Keratinocyte (primary cell): ENCODE results near the gene PARN. TPM values are rescaled to one million over a fixed set of nuclear protein-coding genes. Genes with fewer than 3 reads are reported as not detected.

Experiments
- DNase-seq: peaks from one replicate; pipeline ENCODE4 v3.0.0-alpha.2; 2011; ENCODE audit warnings: low read depth, missing footprints, low spot score
- FAIRE-seq: peaks from 2 replicates; lab custom pipeline; 2011; peaks lifted over from hg19 to GRCh38; lab: Jason Lieb, UNC
- H2AFZ ChIP-seq: 2 replicates; pipeline ENCODE4 v1.6.0; 2012; ENCODE audit warnings: low read length, control low read depth, inconsistent platforms; ENCODE audit not compliant: control insufficient read depth
- H3K27ac ChIP-seq: 2 replicates; pipeline ENCODE4 v1.5.1; 2011; ENCODE audit warnings: low read length; ENCODE audit not compliant: control insufficient read depth, insufficient read depth
- H3K27me3 ChIP-seq: 3 replicates; pipeline ENCODE4 v1.6.0; 2011; ENCODE audit warnings: low read length; ENCODE audit not compliant: control insufficient read depth, insufficient read depth; ENCODE audit errors: extremely low read depth
- H3K36me3 ChIP-seq, 2 experiments: 2 replicates in 1 of 2; 3 replicates in 1 of 2; pipeline ENCODE4 v1.5.1; 2011; ENCODE audit warnings: low read length in 2 of 2, mild to moderate bottlenecking in 1 of 2; ENCODE audit not compliant: control insufficient read depth in 2 of 2, insufficient read depth in 2 of 2; ENCODE audit errors: extremely low read depth in 1 of 2
- H3K4me1 ChIP-seq: 3 replicates; pipeline ENCODE4 v1.5.1; 2011; ENCODE audit warnings: low read length; ENCODE audit not compliant: control insufficient read depth, insufficient read depth; ENCODE audit errors: extremely low read depth
- H3K4me2 ChIP-seq: 3 replicates; pipeline ENCODE4 v1.6.0; 2011; ENCODE audit warnings: low read depth, low read length; ENCODE audit not compliant: control insufficient read depth, insufficient read depth; ENCODE audit errors: extremely low read depth
- H3K4me3 ChIP-seq, 3 experiments: fragments of 200-600 bp in 1 of 3; sonication (generic) in 1 of 3; 2 replicates in 2 of 3; 3 replicates in 1 of 3; pipeline ENCODE4 v1.5.1; 2011 to 2016; ENCODE audit warnings: low read length in 3 of 3, mild to moderate bottlenecking in 3 of 3, control low read depth in 2 of 3, inconsistent platforms in 1 of 3, low read depth in 1 of 3, mixed read lengths in 1 of 3, mixed run types in 1 of 3, moderate library complexity in 1 of 3; ENCODE audit not compliant: control insufficient read depth in 2 of 3, insufficient read depth in 2 of 3; ENCODE audit errors: extremely low read depth in 1 of 3
- H3K79me2 ChIP-seq: 2 replicates; pipeline ENCODE4 v1.6.0; 2012; ENCODE audit warnings: low read length; ENCODE audit not compliant: control insufficient read depth, insufficient read depth
- H3K9ac ChIP-seq: 3 replicates; pipeline ENCODE4 v1.6.0; 2011; ENCODE audit warnings: low read length; ENCODE audit not compliant: control insufficient read depth, insufficient read depth; ENCODE audit errors: extremely low read depth
- H3K9me1 ChIP-seq: 3 replicates; pipeline ENCODE4 v1.6.0; 2011; ENCODE audit warnings: low read length; ENCODE audit not compliant: control insufficient read depth, insufficient read depth; ENCODE audit errors: extremely low read depth
- H3K9me3 ChIP-seq: 2 replicates; pipeline ENCODE4 v1.5.1; 2012; ENCODE audit warnings: low read depth, low read length; ENCODE audit not compliant: control insufficient read depth
- H4K20me1 ChIP-seq: 3 replicates; pipeline ENCODE4 v1.6.0; 2011; ENCODE audit warnings: low read length; ENCODE audit not compliant: control insufficient read depth, insufficient read depth; ENCODE audit errors: extremely low read depth
- EZH2 ChIP-seq: IDR thresholded peaks from one replicate; pipeline ENCODE4 v1.6.1; 2012; ENCODE audit warnings: inconsistent platforms, mild to moderate bottlenecking, low read length, moderate library complexity
- dilution Hi-C: fragments of 300-500 bp; cut with MboI; formaldehyde crosslinking; loops from one replicate; pipeline ENCODE4 v1.7.0; 2020; ENCODE audit warnings: low sequenced_read_pairs; ENCODE audit not compliant: extremely low pct_ligation_motif_present
- polyA plus RNA-seq, 5 experiments: library from polyadenylated mRNA; depleted of rRNA in 3 of 5; stranded (reverse) in 3 of 5; stranded (forward) in 1 of 5; unstranded in 1 of 5; fragments of >200 nt; gene quantifications; 1 replicate in 1 of 5; 2 replicates in 3 of 5; 3 replicates in 1 of 5; pipeline versions ENCODE4 v1.2.1 to v1.2.3, GENCODE V29; 2011 to 2012; ENCODE audit warnings: missing spikeins in 2 of 5, low read depth in 1 of 5, low replicate concordance in 1 of 5
- TF ChIP-seq, protein P1 (sequence below), 3 experiments: IDR thresholded peaks in 1 of 3; conservative IDR thresholded peaks in 1 of 3; optimal IDR thresholded peaks in 1 of 3; 2 replicates in 2 of 3; 3 replicates in 1 of 3; pipeline versions ENCODE3 to v1.5.1; 2011; ENCODE audit warnings: low read length in 3 of 3, mild to moderate bottlenecking in 3 of 3, moderate library complexity in 2 of 3, control low read depth in 1 of 3, inconsistent platforms in 1 of 3; ENCODE audit not compliant: insufficient read depth in 2 of 3; ENCODE audit errors: extremely low read depth in 1 of 3

PARN gene
- polyA plus RNA-seq, 1 donor (not counting 4 experiments of a cell fraction or from before 2014, with no cell fraction given): 40.8 TPM

DNA sequence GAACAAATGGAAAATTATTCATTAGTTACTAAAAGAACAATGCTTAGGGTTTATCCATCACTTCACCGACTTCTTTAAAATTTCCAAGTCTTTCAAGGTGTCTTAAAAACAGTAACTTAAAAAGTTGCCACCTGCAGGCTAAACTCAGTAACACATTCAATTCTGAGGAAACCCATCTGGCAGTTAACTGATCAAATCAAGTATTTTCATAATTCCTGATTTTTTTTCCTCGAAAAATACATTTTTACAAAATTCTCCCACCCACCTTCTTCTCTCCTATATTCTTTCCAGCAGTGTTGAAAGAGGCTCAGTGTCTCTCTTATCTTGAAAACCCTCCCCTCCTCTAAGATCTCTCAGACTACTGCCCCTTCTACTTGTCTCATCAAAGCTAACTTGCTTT is 29.9 kb downstream of the PARN start:
- no peaks in the 10 kb centered on the region for H3K9me1 ChIP-seq
- DNase-seq (peak; percentile 4), FAIRE-seq (no peak)
- TF ChIP-seq EZH2: no peak
- TF ChIP-seq, protein P1, sequence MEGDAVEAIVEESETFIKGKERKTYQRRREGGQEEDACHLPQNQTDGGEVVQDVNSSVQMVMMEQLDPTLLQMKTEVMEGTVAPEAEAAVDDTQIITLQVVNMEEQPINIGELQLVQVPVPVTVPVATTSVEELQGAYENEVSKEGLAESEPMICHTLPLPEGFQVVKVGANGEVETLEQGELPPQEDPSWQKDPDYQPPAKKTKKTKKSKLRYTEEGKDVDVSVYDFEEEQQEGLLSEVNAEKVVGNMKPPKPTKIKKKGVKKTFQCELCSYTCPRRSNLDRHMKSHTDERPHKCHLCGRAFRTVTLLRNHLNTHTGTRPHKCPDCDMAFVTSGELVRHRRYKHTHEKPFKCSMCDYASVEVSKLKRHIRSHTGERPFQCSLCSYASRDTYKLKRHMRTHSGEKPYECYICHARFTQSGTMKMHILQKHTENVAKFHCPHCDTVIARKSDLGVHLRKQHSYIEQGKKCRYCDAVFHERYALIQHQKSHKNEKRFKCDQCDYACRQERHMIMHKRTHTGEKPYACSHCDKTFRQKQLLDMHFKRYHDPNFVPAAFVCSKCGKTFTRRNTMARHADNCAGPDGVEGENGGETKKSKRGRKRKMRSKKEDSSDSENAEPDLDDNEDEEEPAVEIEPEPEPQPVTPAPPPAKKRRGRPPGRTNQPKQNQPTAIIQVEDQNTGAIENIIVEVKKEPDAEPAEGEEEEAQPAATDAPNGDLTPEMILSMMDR (optimal IDR thresholded peaks at IDR 0.05 in 1 of 3, IDR thresholded peaks at IDR 0.05 in 1 of 3, conservative IDR thresholded peaks at IDR 0.05 in 1 of 3; ENCODE audit: extremely low read depth in 1 of 3, insufficient read depth in 2 of 3, low read length in 3 of 3): peak in 2 of 3 experiments; percentile 14 to 32
- no peak overlapping the region for H3K4me2 ChIP-seq
- no peak overlapping the region for H2AFZ ChIP-seq
- no peak overlapping the region for H3K9ac ChIP-seq
- no peaks in the 10 kb centered on the region for H4K20me1 ChIP-seq
- H3K4me3 ChIP-seq: no peak overlapping the region
- H3K36me3 ChIP-seq: peaks cover 12 to 29% of the 10 kb centered on the region in 2 experiments
- no peak overlapping the region for H3K27ac ChIP-seq
- H3K9me3 ChIP-seq: no peaks in the 10 kb centered on the region
- dilution Hi-C loops: no loop called here
- H3K79me2 ChIP-seq: no peaks in the 10 kb centered on the region
- no peaks in the 10 kb centered on the region for H3K4me1 ChIP-seq
- H3K27me3 ChIP-seq: no peaks in the 10 kb centered on the region

GRCh38 chr16:14586637-14587305 is 43.3 kb downstream of the PARN start:
- Histone ChIP-seq H3K4me3 (no peak overlapping the region), H3K9me3 (no peaks in the 10 kb centered on the region), H3K9ac (no peak overlapping the region), H2AFZ (no peak overlapping the region), H3K27ac (no peak overlapping the region), H3K4me2 (no peak overlapping the region), H3K4me1 (no peaks in the 10 kb centered on the region), H4K20me1 (no peaks in the 10 kb centered on the region), H3K36me3 (peaks cover 12 to 16% of the 10 kb centered on the region in 2 experiments), H3K27me3 (no peaks in the 10 kb centered on the region), H3K79me2 (no peaks in the 10 kb centered on the region), H3K9me1 (no peaks in the 10 kb centered on the region)
- FAIRE-seq (no peak), DNase-seq (no peak)
- dilution Hi-C loops: no loop called here
- TF ChIP-seq EZH2: no peak
- TF ChIP-seq, protein P1 (optimal IDR thresholded peaks at IDR 0.05 in 1 of 3, IDR thresholded peaks at IDR 0.05 in 1 of 3, conservative IDR thresholded peaks at IDR 0.05 in 1 of 3; ENCODE audit: extremely low read depth in 1 of 3, insufficient read depth in 2 of 3, low read length in 3 of 3): no peak
